HepG2 (cell line): Measurements from ENCODE around the gene MBD3L3. TPM values are rescaled to one million over a fixed set of nuclear protein-coding genes. Genes with fewer than 3 reads are reported as not detected.

Source experiments
- ATAC-seq: fragments of 200-7000 bp; cut with Tn5 transposase; 3 replicates; pipeline ENCODE4 v1.9.1; 2020; ENCODE audit warnings: mild to moderate bottlenecking, moderate library complexity
- BruUV-seq: library from RNA; stranded (reverse); fragments of 400-500 nt; replicated peaks from 2 replicates; lab custom pipeline; 2021; lab: Mats Ljungman, UMichigan
- CTCF ChIA-PET: fragments of 300-600 bp; formaldehyde crosslinking; extraction: SDS; loops from one replicate; lab custom pipeline; 2021; ENCODE audit warnings: low total read pairs, inconsistent platforms, low intra/inter-chr PET ratio; lab: Yijun Ruan, JAX
- POLR2A ChIA-PET: fragments of 350-600 bp; sonication (Branson Sonifier 250); formaldehyde crosslinking; loops from one replicate; lab custom pipeline; 2020; ENCODE audit warnings: antibody characterized with exemption, inconsistent platforms; lab: Yijun Ruan, JAX
- DNase-seq: peaks from one replicate; pipeline ENCODE4 v3.0.0-alpha.2; 2015; ENCODE audit warnings: low spot score
- FAIRE-seq: peaks from 3 replicates; lab custom pipeline; 2011; peaks lifted over from hg19 to GRCh38; lab: Jason Lieb, UNC
- H2AFZ ChIP-seq: one replicate; pipeline ENCODE4 v1.6.1; 2011; ENCODE audit warnings: low read length, inconsistent platforms
- H3K27ac ChIP-seq: fragments of 300-600 bp; 3 replicates; pipeline ENCODE4 v1.8.0; 2011; ENCODE audit warnings: mixed run types, mild to moderate bottlenecking, mixed read lengths, low read length, inconsistent platforms; ENCODE audit not compliant: insufficient read depth; ENCODE audit errors: extremely low read length
- H3K27me3 ChIP-seq, 2 experiments: fragments of 200-600 bp in 1 of 2; 2 replicates in 1 of 2; 3 replicates in 1 of 2; pipeline versions ENCODE4 v1.6.0 to v1.8.0; 2011; ENCODE audit warnings: low read length in 2 of 2, mild to moderate bottlenecking in 2 of 2, moderate library complexity in 2 of 2, inconsistent platforms in 1 of 2; ENCODE audit not compliant: insufficient read depth in 2 of 2, control insufficient read depth in 1 of 2
- H3K36me3 ChIP-seq, 2 experiments: fragments of 200-600 bp in 1 of 2; replicated peaks in 1 of 2; 2 replicates in 1 of 2; 3 replicates in 1 of 2; pipeline versions ENCODE4 v1.5.1 to v1.8.0; 2011; ENCODE audit warnings: low read length in 2 of 2, inconsistent platforms in 1 of 2; ENCODE audit not compliant: insufficient read depth in 2 of 2, control insufficient read depth in 1 of 2
- H3K4me1 ChIP-seq: 2 replicates; pipeline ENCODE4 v1.5.1; 2012; ENCODE audit warnings: low read length, inconsistent platforms; ENCODE audit not compliant: insufficient read depth
- H3K4me2 ChIP-seq: 2 replicates; pipeline ENCODE4 v1.6.0; 2011; ENCODE audit warnings: low read depth, low read length, inconsistent platforms
- H3K4me3 ChIP-seq, 3 experiments: fragments of 200-600 bp in 1 of 3; sonication (generic), shearing (Covaris generic) in 1 of 3; replicated peaks in 1 of 3; 2 replicates each; pipeline ENCODE4 v1.5.1; 2011 to 2016; ENCODE audit warnings: low read length in 3 of 3, inconsistent platforms in 2 of 3, low read depth in 2 of 3, mild to moderate bottlenecking in 2 of 3, control low read depth in 1 of 3, mixed read lengths in 1 of 3; ENCODE audit not compliant: insufficient read depth in 1 of 3
- H3K79me2 ChIP-seq: one replicate; pipeline ENCODE4 v1.6.1; 2011; ENCODE audit warnings: low read length, inconsistent platforms; ENCODE audit not compliant: insufficient read depth
- H3K9ac ChIP-seq: 2 replicates; pipeline ENCODE4 v1.6.0; 2011; ENCODE audit warnings: mild to moderate bottlenecking, low read depth, low read length, inconsistent platforms; ENCODE audit not compliant: insufficient read depth
- H3K9me3 ChIP-seq: 2 replicates; pipeline ENCODE4 v1.5.1; 2012; ENCODE audit warnings: mild to moderate bottlenecking, low read length
- H4K20me1 ChIP-seq: 2 replicates; pipeline ENCODE4 v1.6.0; 2011; ENCODE audit warnings: inconsistent platforms, mild to moderate bottlenecking, low read length, moderate library complexity; ENCODE audit not compliant: insufficient read depth
- BRF2 ChIP-seq: sonication (generic); formaldehyde crosslinking; IDR thresholded peaks from 2 replicates; pipeline ENCODE4 v1.8.1; 2022; ENCODE audit warnings: mild to moderate bottlenecking, missing genetic modification reagents
- GATAD1 ChIP-seq: IDR thresholded peaks from 2 replicates; pipeline ENCODE4 v1.6.1; 2016; ENCODE audit warnings: missing genetic modification reagents, missing compliant biosample characterization
- KDM2A ChIP-seq: sonication (generic); formaldehyde crosslinking; IDR thresholded peaks from 2 replicates; pipeline ENCODE4 v1.4.0; 2020; ENCODE audit warnings: low read depth, missing genetic modification reagents, borderline replicate concordance
- ZNF121 ChIP-seq: sonication (generic); formaldehyde crosslinking; IDR thresholded peaks from 2 replicates; pipeline ENCODE4 v1.5.0; 2020; ENCODE audit warnings: mild to moderate bottlenecking, missing genetic modification reagents
- ZNF280B ChIP-seq: sonication (generic); formaldehyde crosslinking; IDR thresholded peaks from 2 replicates; pipeline ENCODE4 v1.5.0; 2020; ENCODE audit warnings: missing genetic modification reagents, mild to moderate bottlenecking, borderline replicate concordance
- ZNF367 ChIP-seq: sonication (generic); formaldehyde crosslinking; IDR thresholded peaks from 2 replicates; pipeline ENCODE4 v1.4.0; 2020; ENCODE audit warnings: missing genetic modification reagents, borderline replicate concordance
- WGBS: methylation state at CpG from one replicate; pipeline ENCODE4 v1.1.6; 2017; ENCODE audit warnings: low lambda C conversion rate; 5-methylcytosine and 5-hydroxymethylcytosine counted together
- in situ Hi-C: cut with HindIII; loops from 2 replicates; pipeline ENCODE4 v1.10.0; 2017; ENCODE audit warnings: low pct_unique_long_range_greater_than_20kb; ENCODE audit not compliant: extremely low pct_ligation_motif_present
- intact Hi-C: fragments of 100-400 bp; cut with micrococcal nuclease; formaldehyde crosslinking; loops from one replicate; pipeline ENCODE4 v1.10.0; 2022; ENCODE audit not compliant: unreplicated experiment
- polyA plus RNA-seq, 8 experiments: library from polyadenylated mRNA; depleted of rRNA in 3 of 8; stranded (reverse) in 7 of 8; unstranded in 1 of 8; fragments of >200 nt; fragmentation: Illumina TruSeq in 4 of 8; extraction: Trizol in 4 of 8; gene quantifications; 2 replicates each; pipeline versions ENCODE4 v1.2.1 to v1.2.3, GENCODE V29; 2011 to 2016; ENCODE audit warnings: low read depth in 4 of 8, missing spikeins in 1 of 8, mixed read lengths in 1 of 8; ENCODE audit not compliant: insufficient read depth in 1 of 8
- total RNA-seq, 5 experiments: library from RNA; depleted of rRNA; stranded (reverse); fragments of >200 nt; fragmentation: Illumina TruSeq; extraction: Trizol; gene quantifications; 2 replicates each; pipeline ENCODE4 v1.2.3, GENCODE V29; 2016; ENCODE audit warnings: low read depth in 1 of 5
- TF ChIP-seq, protein P1 (sequence below): sonication (generic); formaldehyde crosslinking; IDR thresholded peaks from 2 replicates; pipeline ENCODE4 v1.5.1; 2020; ENCODE audit warnings: mild to moderate bottlenecking, missing genetic modification reagents

MBD3L3 gene
- total and polyA plus RNA-seq, 2 of the 13 experiments (the other 11 are each of a cell fraction or from before 2014, with no cell fraction given), result not detected

- TF ChIP-seq, protein P1, sequence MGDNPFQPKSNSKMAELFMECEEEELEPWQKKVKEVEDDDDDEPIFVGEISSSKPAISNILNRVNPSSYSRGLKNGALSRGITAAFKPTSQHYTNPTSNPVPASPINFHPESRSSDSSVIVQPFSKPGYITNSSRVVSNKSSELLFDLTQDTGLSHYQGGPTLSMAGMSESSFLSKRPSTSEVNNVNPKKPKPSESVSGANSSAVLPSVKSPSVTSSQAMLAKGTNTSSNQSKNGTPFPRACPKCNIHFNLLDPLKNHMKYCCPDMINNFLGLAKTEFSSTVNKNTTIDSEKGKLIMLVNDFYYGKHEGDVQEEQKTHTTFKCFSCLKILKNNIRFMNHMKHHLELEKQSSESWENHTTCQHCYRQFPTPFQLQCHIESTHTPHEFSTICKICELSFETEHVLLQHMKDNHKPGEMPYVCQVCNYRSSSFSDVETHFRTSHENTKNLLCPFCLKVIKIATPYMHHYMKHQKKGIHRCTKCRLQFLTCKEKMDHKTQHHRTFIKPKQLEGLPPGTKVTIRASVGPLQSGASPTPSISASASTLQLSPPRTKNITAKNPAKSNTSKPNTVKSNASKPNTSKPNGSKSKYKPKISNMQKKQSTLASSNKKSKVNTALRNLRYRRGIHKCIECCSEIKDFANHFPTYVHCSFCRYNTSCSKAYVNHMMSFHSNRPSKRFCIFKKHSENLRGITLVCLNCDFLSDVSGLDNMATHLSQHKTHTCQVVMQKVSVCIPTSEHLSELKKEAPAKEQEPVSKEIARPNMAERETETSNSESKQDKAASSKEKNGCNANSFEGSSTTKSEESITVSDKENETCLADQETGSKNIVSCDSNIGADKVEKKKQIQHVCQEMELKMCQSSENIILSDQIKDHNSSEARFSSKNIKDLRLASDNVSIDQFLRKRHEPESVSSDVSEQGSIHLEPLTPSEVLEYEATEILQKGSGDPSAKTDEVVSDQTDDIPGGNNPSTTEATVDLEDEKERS, result peak; percentile 79; the same call in 1 of the 2 replicates
- TF ChIP-seq ZNF280B (CRISPR knock-in tag) (peak; percentile 97), KDM2A (CRISPR knock-in tag) (peak; percentile 44; the same call in 1 of the 2 replicates)
These were observed 8.6 kb upstream of the MBD3L3 start (continued) for GRCh38 chr19:7067122-7067521.

- peaks cover 5% of the 10 kb centered on the region; the same call in 1 of the 2 replicates for H3K4me1 ChIP-seq
- POLR2A ChIA-PET, result no interaction called here
- intact Hi-C loops, result no loop called here
- H3K27me3 ChIP-seq, result no peaks in the 10 kb centered on the region
- H3K4me3 ChIP-seq, result no peak overlapping the region
- no peak for ATAC-seq
- CTCF ChIA-PET, result no interaction called here
- WGBS, result 31% methylated on average over 7 of the region's 9 CpGs
- H4K20me1 ChIP-seq, result no peaks in the 10 kb centered on the region
- DNase-seq, result no peak
- no peak overlapping the region for H3K9ac ChIP-seq
- no peak for FAIRE-seq
- no TSS peak for BruUV-seq
- H3K4me2 ChIP-seq, result no peak overlapping the region
- peak; percentile 53 for TF ChIP-seq ZNF121 (CRISPR knock-in tag)
- no peak for TF ChIP-seq BRF2 (CRISPR knock-in tag)
- no peak for TF ChIP-seq GATAD1
- no peak for TF ChIP-seq ZNF367 (CRISPR knock-in tag)
- TF ChIP-seq, all 625 proteins: peak for 1
- H2AFZ ChIP-seq, result no peak overlapping the region
- H3K9me3 ChIP-seq, result peaks cover 7% of the 10 kb centered on the region
- H3K27ac ChIP-seq, result no peak overlapping the region
- no peaks in the 10 kb centered on the region for H3K79me2 ChIP-seq
- no peaks in the 10 kb centered on the region for H3K36me3 ChIP-seq
- in situ Hi-C loops, result no loop called here
These were observed 5.4 kb upstream of the MBD3L3 start for GRCh38 chr19:7063764-7064418.
